HepG2 (cell line): ENCODE measurements around the gene STIP1. TPM values are rescaled to one million over a fixed set of nuclear protein-coding genes. Genes with fewer than 3 reads are reported as not detected.

Experiments used
- CAMTA2 ChIP-seq: sonication (generic); formaldehyde crosslinking; IDR thresholded peaks from 2 replicates; pipeline ENCODE4 v1.4.0; 2020; ENCODE audit warnings: mild to moderate bottlenecking, missing genetic modification reagents, borderline replicate concordance
- EP300 ChIP-seq, 3 experiments: sonication (generic) in 1 of 3; formaldehyde crosslinking in 1 of 3; IDR thresholded peaks; 2 replicates each; pipeline versions ENCODE4 v1.5.1 to v1.6.1; 2011 to 2020; ENCODE audit warnings: low read depth in 2 of 3, low read length in 2 of 3, borderline replicate concordance in 1 of 3, improper control_type of control experiment in 1 of 3, mild to moderate bottlenecking in 1 of 3, missing genetic modification reagents in 1 of 3, moderate library complexity in 1 of 3
- EZH2 ChIP-seq: conservative IDR thresholded peaks from 2 replicates; pipeline ENCODE4 v1.6.1; 2012; ENCODE audit warnings: mild to moderate bottlenecking, low read depth, low read length, moderate library complexity
- NFRKB ChIP-seq: fragments of 450-650 bp; IDR thresholded peaks from 2 replicates; pipeline ENCODE4 v1.6.1; 2017
- SOX13 ChIP-seq, 3 experiments: fragments of 450-650 bp in 1 of 3; sonication (generic) in 1 of 3; formaldehyde crosslinking in 1 of 3; IDR thresholded peaks in 2 of 3; conservative IDR thresholded peaks in 1 of 3; 2 replicates each; pipeline versions ENCODE4 v1.5.0 to v1.6.1; 2016 to 2020; ENCODE audit warnings: antibody characterized with exemption in 1 of 3, mild to moderate bottlenecking in 1 of 3, missing compliant biosample characterization in 1 of 3, missing genetic modification reagents in 1 of 3, moderate library complexity in 1 of 3
- ZGPAT ChIP-seq: IDR thresholded peaks from 2 replicates; pipeline ENCODE4 v1.6.1; 2016; ENCODE audit warnings: mild to moderate bottlenecking
- ZNF180 ChIP-seq: sonication (generic); formaldehyde crosslinking; IDR thresholded peaks from 2 replicates; pipeline ENCODE4 v1.4.0; 2020; ENCODE audit warnings: low read depth, missing genetic modification reagents, borderline replicate concordance
- ZNF816 ChIP-seq: sonication (generic); formaldehyde crosslinking; IDR thresholded peaks from 2 replicates; pipeline ENCODE4 v1.8.0; 2022; ENCODE audit warnings: missing genetic modification reagents, mild to moderate bottlenecking, borderline replicate concordance
- polyA plus RNA-seq, 8 experiments: library from polyadenylated mRNA; depleted of rRNA in 3 of 8; stranded (reverse) in 7 of 8; unstranded in 1 of 8; fragments of >200 nt; fragmentation: Illumina TruSeq in 4 of 8; extraction: Trizol in 4 of 8; gene quantifications; 2 replicates each; pipeline versions ENCODE4 v1.2.1 to v1.2.3, GENCODE V29; 2011 to 2016; ENCODE audit warnings: low read depth in 4 of 8, missing spikeins in 1 of 8, mixed read lengths in 1 of 8; ENCODE audit not compliant: insufficient read depth in 1 of 8
- total RNA-seq, 5 experiments: library from RNA; depleted of rRNA; stranded (reverse); fragments of >200 nt; fragmentation: Illumina TruSeq; extraction: Trizol; gene quantifications; 2 replicates each; pipeline ENCODE4 v1.2.3, GENCODE V29; 2016; ENCODE audit warnings: low read depth in 1 of 5
- TF ChIP-seq, protein P1 (sequence below): sonication (generic); formaldehyde crosslinking; IDR thresholded peaks from 2 replicates; pipeline ENCODE4 v1.5.1; 2020; ENCODE audit warnings: mild to moderate bottlenecking, missing genetic modification reagents, moderate library complexity
- TF ChIP-seq, protein P2 (sequence below): sonication (generic); formaldehyde crosslinking; IDR thresholded peaks from 2 replicates; pipeline ENCODE4 v1.8.0; 2022; ENCODE audit warnings: mild to moderate bottlenecking, missing genetic modification reagents, moderate library complexity
- TF ChIP-seq, protein P3 (sequence below): sonication (generic); formaldehyde crosslinking; IDR thresholded peaks from 2 replicates; pipeline ENCODE4 v1.5.0; 2020; ENCODE audit warnings: mild to moderate bottlenecking, missing genetic modification reagents, borderline replicate concordance
- TF ChIP-seq, protein P4 (sequence below): IDR thresholded peaks from 2 replicates; pipeline ENCODE4 v1.6.1; 2016; ENCODE audit warnings: missing compliant biosample characterization, missing genetic modification reagents, borderline replicate concordance

Gene STIP1
- total and polyA plus RNA-seq, 2 of the 13 experiments (the other 11 are each of a cell fraction or from before 2014, with no cell fraction given): 81.1 to 217 TPM

DNA sequence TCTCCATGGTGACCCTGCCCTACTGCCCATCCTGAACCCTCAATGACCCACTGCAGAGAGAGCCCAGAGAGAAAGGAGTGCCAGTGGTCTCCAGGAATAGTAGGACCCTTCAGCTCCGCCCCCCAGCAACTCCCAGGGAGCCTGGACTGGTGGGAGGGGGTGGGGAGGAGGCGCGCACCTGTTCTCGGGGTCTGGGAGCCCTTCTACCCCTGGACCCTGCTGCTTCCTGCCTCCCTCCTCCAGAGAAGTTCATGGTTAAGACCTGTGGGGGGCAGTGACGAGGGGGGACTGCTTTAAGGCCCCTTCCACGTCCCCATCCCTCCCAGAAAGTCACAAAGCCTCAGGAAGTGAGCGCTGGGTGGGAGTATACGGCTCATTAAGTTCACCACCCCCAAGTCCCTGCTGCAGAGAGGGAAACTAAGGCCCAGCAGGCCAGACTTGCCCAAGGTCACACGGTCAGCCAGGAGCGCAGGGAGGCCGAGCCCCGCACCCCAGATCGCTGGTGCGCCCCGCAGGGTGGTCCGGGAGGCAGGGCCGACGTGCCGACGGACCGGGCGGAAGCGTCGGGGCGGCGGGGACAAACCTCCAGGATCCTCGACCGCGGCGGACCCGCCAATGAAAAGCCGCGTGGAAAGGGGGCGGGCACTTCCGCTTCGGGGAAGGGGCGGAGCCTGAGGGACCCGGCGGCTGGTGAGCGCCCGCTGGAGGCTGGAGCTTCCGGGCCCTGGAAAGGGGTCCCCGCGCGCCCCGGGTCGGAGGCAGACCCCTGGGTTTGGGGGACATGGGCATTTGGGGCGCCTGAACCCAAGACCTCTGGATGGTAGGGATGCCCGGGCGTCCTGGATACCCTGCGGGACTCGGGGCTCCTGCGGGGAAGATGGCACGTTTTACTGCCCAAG, 39.9 kb downstream of the STIP1 start, which contains the start of the genes NUDT22 and TRPT1 (continued):
- TF ChIP-seq, protein P1, sequence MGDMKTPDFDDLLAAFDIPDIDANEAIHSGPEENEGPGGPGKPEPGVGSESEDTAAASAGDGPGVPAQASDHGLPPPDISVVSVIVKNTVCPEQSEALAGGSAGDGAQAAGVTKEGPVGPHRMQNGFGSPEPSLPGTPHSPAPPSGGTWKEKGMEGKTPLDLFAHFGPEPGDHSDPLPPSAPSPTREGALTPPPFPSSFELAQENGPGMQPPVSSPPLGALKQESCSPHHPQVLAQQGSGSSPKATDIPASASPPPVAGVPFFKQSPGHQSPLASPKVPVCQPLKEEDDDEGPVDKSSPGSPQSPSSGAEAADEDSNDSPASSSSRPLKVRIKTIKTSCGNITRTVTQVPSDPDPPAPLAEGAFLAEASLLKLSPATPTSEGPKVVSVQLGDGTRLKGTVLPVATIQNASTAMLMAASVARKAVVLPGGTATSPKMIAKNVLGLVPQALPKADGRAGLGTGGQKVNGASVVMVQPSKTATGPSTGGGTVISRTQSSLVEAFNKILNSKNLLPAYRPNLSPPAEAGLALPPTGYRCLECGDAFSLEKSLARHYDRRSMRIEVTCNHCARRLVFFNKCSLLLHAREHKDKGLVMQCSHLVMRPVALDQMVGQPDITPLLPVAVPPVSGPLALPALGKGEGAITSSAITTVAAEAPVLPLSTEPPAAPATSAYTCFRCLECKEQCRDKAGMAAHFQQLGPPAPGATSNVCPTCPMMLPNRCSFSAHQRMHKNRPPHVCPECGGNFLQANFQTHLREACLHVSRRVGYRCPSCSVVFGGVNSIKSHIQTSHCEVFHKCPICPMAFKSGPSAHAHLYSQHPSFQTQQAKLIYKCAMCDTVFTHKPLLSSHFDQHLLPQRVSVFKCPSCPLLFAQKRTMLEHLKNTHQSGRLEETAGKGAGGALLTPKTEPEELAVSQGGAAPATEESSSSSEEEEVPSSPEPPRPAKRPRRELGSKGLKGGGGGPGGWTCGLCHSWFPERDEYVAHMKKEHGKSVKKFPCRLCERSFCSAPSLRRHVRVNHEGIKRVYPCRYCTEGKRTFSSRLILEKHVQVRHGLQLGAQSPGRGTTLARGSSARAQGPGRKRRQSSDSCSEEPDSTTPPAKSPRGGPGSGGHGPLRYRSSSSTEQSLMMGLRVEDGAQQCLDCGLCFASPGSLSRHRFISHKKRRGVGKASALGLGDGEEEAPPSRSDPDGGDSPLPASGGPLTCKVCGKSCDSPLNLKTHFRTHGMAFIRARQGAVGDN (CRISPR knock-in tag): no peak
- peak; percentile 68 for TF ChIP-seq ZNF816
- TF ChIP-seq, protein P2, sequence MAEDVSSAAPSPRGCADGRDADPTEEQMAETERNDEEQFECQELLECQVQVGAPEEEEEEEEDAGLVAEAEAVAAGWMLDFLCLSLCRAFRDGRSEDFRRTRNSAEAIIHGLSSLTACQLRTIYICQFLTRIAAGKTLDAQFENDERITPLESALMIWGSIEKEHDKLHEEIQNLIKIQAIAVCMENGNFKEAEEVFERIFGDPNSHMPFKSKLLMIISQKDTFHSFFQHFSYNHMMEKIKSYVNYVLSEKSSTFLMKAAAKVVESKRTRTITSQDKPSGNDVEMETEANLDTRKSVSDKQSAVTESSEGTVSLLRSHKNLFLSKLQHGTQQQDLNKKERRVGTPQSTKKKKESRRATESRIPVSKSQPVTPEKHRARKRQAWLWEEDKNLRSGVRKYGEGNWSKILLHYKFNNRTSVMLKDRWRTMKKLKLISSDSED: no peak
- no peak for TF ChIP-seq EZH2
- TF ChIP-seq, protein P3, sequence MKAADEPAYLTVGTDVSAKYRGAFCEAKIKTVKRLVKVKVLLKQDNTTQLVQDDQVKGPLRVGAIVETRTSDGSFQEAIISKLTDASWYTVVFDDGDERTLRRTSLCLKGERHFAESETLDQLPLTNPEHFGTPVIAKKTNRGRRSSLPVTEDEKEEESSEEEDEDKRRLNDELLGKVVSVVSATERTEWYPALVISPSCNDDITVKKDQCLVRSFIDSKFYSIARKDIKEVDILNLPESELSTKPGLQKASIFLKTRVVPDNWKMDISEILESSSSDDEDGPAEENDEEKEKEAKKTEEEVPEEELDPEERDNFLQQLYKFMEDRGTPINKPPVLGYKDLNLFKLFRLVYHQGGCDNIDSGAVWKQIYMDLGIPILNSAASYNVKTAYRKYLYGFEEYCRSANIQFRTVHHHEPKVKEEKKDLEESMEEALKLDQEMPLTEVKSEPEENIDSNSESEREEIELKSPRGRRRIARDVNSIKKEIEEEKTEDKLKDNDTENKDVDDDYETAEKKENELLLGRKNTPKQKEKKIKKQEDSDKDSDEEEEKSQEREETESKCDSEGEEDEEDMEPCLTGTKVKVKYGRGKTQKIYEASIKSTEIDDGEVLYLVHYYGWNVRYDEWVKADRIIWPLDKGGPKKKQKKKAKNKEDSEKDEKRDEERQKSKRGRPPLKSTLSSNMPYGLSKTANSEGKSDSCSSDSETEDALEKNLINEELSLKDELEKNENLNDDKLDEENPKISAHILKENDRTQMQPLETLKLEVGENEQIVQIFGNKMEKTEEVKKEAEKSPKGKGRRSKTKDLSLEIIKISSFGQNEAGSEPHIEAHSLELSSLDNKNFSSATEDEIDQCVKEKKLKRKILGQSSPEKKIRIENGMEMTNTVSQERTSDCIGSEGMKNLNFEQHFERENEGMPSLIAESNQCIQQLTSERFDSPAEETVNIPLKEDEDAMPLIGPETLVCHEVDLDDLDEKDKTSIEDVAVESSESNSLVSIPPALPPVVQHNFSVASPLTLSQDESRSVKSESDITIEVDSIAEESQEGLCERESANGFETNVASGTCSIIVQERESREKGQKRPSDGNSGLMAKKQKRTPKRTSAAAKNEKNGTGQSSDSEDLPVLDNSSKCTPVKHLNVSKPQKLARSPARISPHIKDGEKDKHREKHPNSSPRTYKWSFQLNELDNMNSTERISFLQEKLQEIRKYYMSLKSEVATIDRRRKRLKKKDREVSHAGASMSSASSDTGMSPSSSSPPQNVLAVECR: peak; percentile 84; the same call in 1 of the 2 replicates
- no peak for TF ChIP-seq ZNF180 (CRISPR knock-in tag)
- no peak for TF ChIP-seq EP300 (IDR thresholded peaks at IDR 0.05; ENCODE audit: low read depth in 2 of 2, low read length in 2 of 2)
- no peak for TF ChIP-seq EP300 (CRISPR knock-in tag; IDR thresholded peaks at IDR 0.05; ENCODE audit: borderline replicate concordance)
- peak; percentile 63; the same call in 1 of the 2 replicates for TF ChIP-seq ZGPAT
- no peak for TF ChIP-seq NFRKB
- no peak for TF ChIP-seq SOX13 (IDR thresholded peaks at IDR 0.05)
- peak in 1 of 2 experiments; percentile 13; a peak in 1 of 4 replicates for TF ChIP-seq SOX13 (CRISPR knock-in tag; conservative IDR thresholded peaks at IDR 0.05 in 1 of 2, IDR thresholded peaks at IDR 0.05 in 1 of 2)
- TF ChIP-seq CAMTA2: peak; percentile 23; the same call in 1 of the 2 replicates
- TF ChIP-seq, protein P4, sequence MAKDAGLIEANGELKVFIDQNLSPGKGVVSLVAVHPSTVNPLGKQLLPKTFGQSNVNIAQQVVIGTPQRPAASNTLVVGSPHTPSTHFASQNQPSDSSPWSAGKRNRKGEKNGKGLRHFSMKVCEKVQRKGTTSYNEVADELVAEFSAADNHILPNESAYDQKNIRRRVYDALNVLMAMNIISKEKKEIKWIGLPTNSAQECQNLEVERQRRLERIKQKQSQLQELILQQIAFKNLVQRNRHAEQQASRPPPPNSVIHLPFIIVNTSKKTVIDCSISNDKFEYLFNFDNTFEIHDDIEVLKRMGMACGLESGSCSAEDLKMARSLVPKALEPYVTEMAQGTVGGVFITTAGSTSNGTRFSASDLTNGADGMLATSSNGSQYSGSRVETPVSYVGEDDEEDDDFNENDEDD: peak; percentile 67; the same call in 1 of the 2 replicates
